Hepatocyte (in vitro differentiated cells): ENCODE results near the gene F2. TPM values are rescaled to one million over a fixed set of nuclear protein-coding genes. Genes with fewer than 3 reads are reported as not detected.
A peak's percentile ranks its signal among the peaks of the same experiment; 100 is the strongest.
"Not testable (repeated sequence)": the region's sequence is repeated elsewhere in the genome, so short reads cannot be mapped to it uniquely, and the experiment has no call there.

Experiments used
- DNase-seq: peaks from one replicate; pipeline ENCODE4 v3.0.0-alpha.2; 2016; ENCODE audit warnings: low spot score
- H2AFZ ChIP-seq: fragments of 200-600 bp; sonication (generic); 2 replicates; pipeline ENCODE4 v1.6.0; 2016; ENCODE audit warnings: antibody characterized with exemption, mild to moderate bottlenecking
- H3K27ac ChIP-seq: fragments of 200-600 bp; sonication (generic); 2 replicates; pipeline ENCODE4 v1.5.1; 2016; ENCODE audit warnings: mild to moderate bottlenecking
- H3K27me3 ChIP-seq: fragments of 200-600 bp; sonication (generic); 2 replicates; pipeline ENCODE4 v1.6.1; 2016
- H3K36me3 ChIP-seq: fragments of 200-600 bp; sonication (generic); replicated peaks from 2 replicates; pipeline ENCODE4 v1.5.1; 2016; ENCODE audit warnings: low read depth; ENCODE audit not compliant: insufficient read depth
- H3K4me1 ChIP-seq: fragments of 200-600 bp; sonication (generic); 2 replicates; pipeline ENCODE4 v1.5.1; 2016; ENCODE audit warnings: mild to moderate bottlenecking, moderate library complexity; ENCODE audit not compliant: insufficient read depth
- H3K4me2 ChIP-seq: fragments of 200-600 bp; sonication (generic); 2 replicates; pipeline ENCODE4 v1.6.0; 2016
- H3K4me3 ChIP-seq: fragments of 200-600 bp; sonication (generic); 2 replicates; pipeline ENCODE4 v1.5.1; 2016; ENCODE audit warnings: mild to moderate bottlenecking
- H3K79me2 ChIP-seq: fragments of 200-600 bp; sonication (generic); 2 replicates; pipeline ENCODE4 v1.6.0; 2017; ENCODE audit warnings: mild to moderate bottlenecking
- H3K9me2 ChIP-seq: fragments of 200-600 bp; sonication (generic); replicated peaks from 2 replicates; pipeline ENCODE4 v1.6.0; 2017; ENCODE audit warnings: mild to moderate bottlenecking; ENCODE audit not compliant: insufficient read depth
- H3K9me3 ChIP-seq: fragments of 200-600 bp; sonication (generic); 2 replicates; pipeline ENCODE4 v1.5.1; 2016; ENCODE audit warnings: low read depth, mild to moderate bottlenecking
- H4K20me1 ChIP-seq: fragments of 200-600 bp; sonication (generic); 2 replicates; pipeline ENCODE4 v1.6.0; 2016; ENCODE audit warnings: mild to moderate bottlenecking; ENCODE audit not compliant: insufficient read depth, poor library complexity, severe bottlenecking
- CTCF ChIP-seq: fragments of 200-600 bp; sonication (generic); IDR thresholded peaks from 2 replicates; pipeline ENCODE4 v1.5.1; 2016; ENCODE audit warnings: antibody characterized with exemption, mild to moderate bottlenecking; ENCODE audit not compliant: poor library complexity
- EZH2 ChIP-seq: fragments of 200-600 bp; sonication (generic); IDR thresholded peaks from 2 replicates; pipeline ENCODE4 v1.6.1; 2016; ENCODE audit warnings: antibody characterized with exemption, mild to moderate bottlenecking, borderline replicate concordance
- EZH2phosphoT487 ChIP-seq: fragments of 200-600 bp; sonication (generic); IDR thresholded peaks from one replicate; pipeline ENCODE4 v1.6.1; 2018; ENCODE audit warnings: antibody characterized with exemption, mild to moderate bottlenecking, low read depth, moderate library complexity; ENCODE audit not compliant: unreplicated experiment, severe bottlenecking
- WGBS: methylation state at CpG from one replicate; pipeline ENCODE4 v1.1.6; 2016; ENCODE audit warnings: low lambda C conversion rate; ENCODE audit errors: missing lambda C conversion rate; 5-methylcytosine and 5-hydroxymethylcytosine counted together
- polyA plus RNA-seq: library from polyadenylated mRNA; unstranded; fragments of >200 nt; fragmentation: Nextera tagmentation; extraction: Ambion mirVana; gene quantifications from 2 replicates; pipeline ENCODE4 v1.2.1, GENCODE V29; 2016
- total RNA-seq: library from RNA; depleted of rRNA; stranded (reverse); fragments of >200 nt; gene quantifications from 2 replicates; pipeline ENCODE4 v1.2.3, GENCODE V29; 2014

The F2 gene
- total and polyA plus RNA-seq, 2 experiments from 2014 or later = 79.7 to 111 TPM

GRCh38 chr11:46711303-46711702 is 7.7 kb upstream of the F2 start:
- H3K79me2 ChIP-seq = no peaks in the 10 kb centered on the region
- no peaks in the 10 kb centered on the region for H3K4me1 ChIP-seq
- 92% methylated on average over 5 of the region's 5 CpGs for WGBS
- TF ChIP-seq EZH2phosphoT487 (no peak), CTCF (no peak), EZH2 (no peak)
- DNase-seq = no peak
- no peaks in the 10 kb centered on the region for H3K27me3 ChIP-seq
- no peaks in the 10 kb centered on the region for H3K9me2 ChIP-seq
- no peak overlapping the region for H3K4me3 ChIP-seq
- no peaks in the 10 kb centered on the region for H3K36me3 ChIP-seq
- no peak overlapping the region for H3K4me2 ChIP-seq
- no peaks in the 10 kb centered on the region for H4K20me1 ChIP-seq
- no peaks in the 10 kb centered on the region for H3K9me3 ChIP-seq
- H2AFZ ChIP-seq = no peak overlapping the region
- peak overlapping the region; percentile 51 for H3K27ac ChIP-seq

GRCh38 chr11:46712874-46713576 is 6.0 kb upstream of the F2 start:
- Histone ChIP-seq H3K79me2 (no peaks in the 10 kb centered on the region), H2AFZ (no peak overlapping the region), H3K4me3 (no peak overlapping the region), H3K27me3 (no peaks in the 10 kb centered on the region), H3K36me3 (no peaks in the 10 kb centered on the region), H3K9me3 (no peaks in the 10 kb centered on the region), H3K4me2 (no peak overlapping the region), H4K20me1 (no peaks in the 10 kb centered on the region), H3K27ac (no peak overlapping the region), H3K9me2 (no peaks in the 10 kb centered on the region), H3K4me1 (no peaks in the 10 kb centered on the region)
- no peak for DNase-seq
- TF ChIP-seq EZH2 (no peak), EZH2phosphoT487 (no peak), CTCF (no peak)
- 94% methylated on average over 7 of the region's 7 CpGs for WGBS

- H3K9me3 ChIP-seq, H3K9me2 ChIP-seq, H4K20me1 ChIP-seq, H3K4me3 ChIP-seq, H3K4me1 ChIP-seq, H2AFZ ChIP-seq, DNase-seq, H3K36me3 ChIP-seq, H3K27me3 ChIP-seq, H3K4me2 ChIP-seq, H3K79me2 ChIP-seq: not testable (repeated sequence)
- 92% methylated on average over 2 of the region's 2 CpGs for WGBS
- H3K27ac ChIP-seq = peak overlapping the region; percentile 37
Observed at GRCh38 chr11:46717825-46718154, 1.2 kb upstream of the F2 start.

GRCh38 chr11:46718155-46719019 is 626 bp upstream of the F2 start:
- peak overlapping the region; percentile 5 for H2AFZ ChIP-seq
- no peaks in the 10 kb centered on the region for H3K4me1 ChIP-seq
- no peaks in the 10 kb centered on the region for H3K79me2 ChIP-seq
- H3K36me3 ChIP-seq = no peaks in the 10 kb centered on the region
- no peaks in the 10 kb centered on the region for H3K27me3 ChIP-seq
- no peak overlapping the region for H3K4me3 ChIP-seq
- TF ChIP-seq EZH2phosphoT487 (no peak), CTCF (no peak), EZH2 (no peak)
- H3K4me2 ChIP-seq = peak overlapping the region; percentile 23
- peak overlapping the region; percentile 37 for H3K27ac ChIP-seq
- no peaks in the 10 kb centered on the region for H3K9me2 ChIP-seq
- DNase-seq = peak; percentile 59
- no peaks in the 10 kb centered on the region for H3K9me3 ChIP-seq
- 64% methylated on average over 11 of the region's 11 CpGs for WGBS
- H4K20me1 ChIP-seq = no peaks in the 10 kb centered on the region
